K562 (cell line): ENCODE data around the gene CRIM1. TPM values are rescaled to one million over a fixed set of nuclear protein-coding genes. Genes with fewer than 3 reads are reported as not detected.

Source experiments
- ATAC-seq: fragments of 200-7000 bp; cut with Tn5 transposase; 3 replicates; pipeline ENCODE4 v1.9.1; 2020; ENCODE audit warnings: moderate library complexity
- BruUV-seq: library from RNA; stranded (reverse); fragments of 400-500 nt; replicated peaks from 2 replicates; lab custom pipeline; 2021; lab: Mats Ljungman, UMichigan
- CTCF ChIA-PET: fragments of 300-600 bp; formaldehyde crosslinking; extraction: SDS; loops from one replicate; lab custom pipeline; 2021; ENCODE audit warnings: low intra/inter-chr PET ratio; lab: Yijun Ruan, JAX
- POLR2A ChIA-PET: fragments of 300-600, 350-650 bp; sonication (Branson Sonifier 250); formaldehyde crosslinking; extraction: SDS; loops from one replicate; lab custom pipeline; 2021; ENCODE audit warnings: antibody characterized with exemption, inconsistent platforms; lab: Yijun Ruan, JAX
- DNase-seq, 4 experiments: peaks; one replicate each; pipeline versions ENCODE4 v3.0.0 to v3.0.0-alpha.2; 2011 to 2018; ENCODE audit warnings: low spot score in 3 of 4, mixed read lengths in 3 of 4; ENCODE audit errors: extremely low read depth in 1 of 4
- FAIRE-seq: peaks from 2 replicates; lab custom pipeline; 2011; peaks lifted over from hg19 to GRCh38; lab: Jason Lieb, UNC
- H2AFZ ChIP-seq: 2 replicates; pipeline ENCODE4 v1.6.0; 2011; ENCODE audit warnings: low read depth, low read length, control low read depth, inconsistent platforms
- H3K27ac ChIP-seq: fragments of 200-600 bp; 3 replicates; pipeline ENCODE4 v1.8.0; 2011; ENCODE audit warnings: low read depth, mild to moderate bottlenecking, control low read depth, inconsistent platforms, low read length, moderate library complexity, mixed read lengths; ENCODE audit errors: extremely low read depth
- H3K27me3 ChIP-seq, 2 experiments: fragments of 300-600 bp in 1 of 2; 2 replicates in 1 of 2; 3 replicates in 1 of 2; pipeline versions ENCODE4 v1.6.0 to v1.8.0; 2011; ENCODE audit warnings: inconsistent platforms in 2 of 2, low read length in 2 of 2, mild to moderate bottlenecking in 1 of 2, mixed read lengths in 1 of 2, moderate library complexity in 1 of 2; ENCODE audit not compliant: control insufficient read depth in 2 of 2, insufficient read depth in 2 of 2
- H3K36me3 ChIP-seq: fragments of 300-600 bp; 3 replicates; pipeline ENCODE4 v1.8.0; 2011; ENCODE audit warnings: mild to moderate bottlenecking, low read length, inconsistent platforms; ENCODE audit not compliant: control insufficient read depth, insufficient read depth
- H3K4me1 ChIP-seq, 2 experiments: fragments of 200-600 bp in 1 of 2; replicated peaks in 1 of 2; 2 replicates in 1 of 2; 3 replicates in 1 of 2; pipeline versions ENCODE4 v1.5.1 to v1.8.0; 2011; ENCODE audit warnings: inconsistent platforms in 2 of 2, low read length in 2 of 2, mild to moderate bottlenecking in 1 of 2, mixed read lengths in 1 of 2, moderate library complexity in 1 of 2; ENCODE audit not compliant: control insufficient read depth in 2 of 2, insufficient read depth in 2 of 2
- H3K4me2 ChIP-seq: 2 replicates; pipeline ENCODE4 v1.6.1; 2011; ENCODE audit warnings: low read length, control low read depth, inconsistent platforms, mixed read lengths; ENCODE audit not compliant: insufficient read depth
- H3K4me3 ChIP-seq: fragments of 200-600 bp; sonication (generic), shearing (Covaris generic); 2 replicates; pipeline ENCODE4 v1.5.1; 2016; ENCODE audit warnings: control low read depth, inconsistent platforms
- H3K79me2 ChIP-seq: fragments of 200-600 bp; 3 replicates; pipeline ENCODE4 v1.8.0; 2011; ENCODE audit warnings: low read length, inconsistent platforms; ENCODE audit not compliant: control insufficient read depth, insufficient read depth
- H3K9ac ChIP-seq, 2 experiments: 2 replicates each; pipeline versions ENCODE4 v1.6.0 to v1.6.1; 2011; ENCODE audit warnings: low read depth in 2 of 2, low read length in 2 of 2, control low read depth in 1 of 2, inconsistent platforms in 1 of 2, mild to moderate bottlenecking in 1 of 2, mixed read lengths in 1 of 2; ENCODE audit not compliant: insufficient read depth in 1 of 2
- H3K9me1 ChIP-seq: one replicate; pipeline ENCODE4 v1.6.0; 2011; ENCODE audit warnings: inconsistent platforms, mild to moderate bottlenecking, low read length, moderate library complexity; ENCODE audit not compliant: control insufficient read depth, insufficient read depth
- H3K9me3 ChIP-seq: replicated peaks from 2 replicates; pipeline ENCODE4 v1.5.1; 2011; ENCODE audit warnings: low read depth, low read length, inconsistent platforms; ENCODE audit not compliant: control insufficient read depth, insufficient read depth
- H4K20me1 ChIP-seq: replicated peaks from 2 replicates; pipeline ENCODE4 v1.6.1; 2011; ENCODE audit warnings: low read length, inconsistent platforms, mixed read lengths; ENCODE audit not compliant: control insufficient read depth, insufficient read depth
- ATF6 ChIP-seq: sonication (generic); formaldehyde crosslinking; IDR thresholded peaks from 2 replicates; pipeline ENCODE4 v1.4.0; 2020; ENCODE audit warnings: mild to moderate bottlenecking, missing genetic modification reagents
- CREB1 ChIP-seq, 2 experiments: sonication (generic) in 1 of 2; formaldehyde crosslinking in 1 of 2; IDR thresholded peaks; 2 replicates each; pipeline versions ENCODE4 v1.6.1 to v1.8.0; 2012 to 2022; ENCODE audit warnings: inconsistent platforms in 1 of 2, mild to moderate bottlenecking in 1 of 2, missing genetic modification reagents in 1 of 2, moderate library complexity in 1 of 2
- POLR2B ChIP-seq: fragments of 450-650 bp; IDR thresholded peaks from 2 replicates; pipeline ENCODE4 v1.6.1; 2018; ENCODE audit warnings: low read depth; ENCODE audit not compliant: partially characterized antibody
- SAP30 ChIP-seq: fragments of 200-600 bp; sonication (generic); IDR thresholded peaks from 2 replicates; pipeline ENCODE4 v1.6.1; 2012; ENCODE audit warnings: borderline replicate concordance, low read depth, mild to moderate bottlenecking, moderate library complexity, low read length, control low read depth, inconsistent platforms; ENCODE audit not compliant: insufficient read depth, poor library complexity, severe bottlenecking
- SP1 ChIP-seq: sonication (generic); formaldehyde crosslinking; IDR thresholded peaks from 2 replicates; pipeline ENCODE4 v1.8.1; 2022; ENCODE audit warnings: mild to moderate bottlenecking, missing genetic modification reagents
- ZKSCAN1 ChIP-seq: fragments of 150-350 bp; IDR thresholded peaks from 2 replicates; pipeline ENCODE4 v1.6.1; 2016; ENCODE audit warnings: low read depth, low read length
- WGBS: fragments of 100-300 bp; shearing (Covaris generic); methylation state at CpG from one replicate; pipeline ENCODE4 v1.1.6; 2016; ENCODE audit warnings: low coverage, mixed read lengths; ENCODE audit not compliant: insufficient coverage; ENCODE audit errors: missing lambda C conversion rate; 5-methylcytosine and 5-hydroxymethylcytosine counted together
- in situ Hi-C: fragments of 300-500 bp; cut with MboI; formaldehyde crosslinking; loops from 4 replicates; pipeline ENCODE4 v1.15.0; 2018; ENCODE audit warnings: inconsistent platforms, mixed read lengths
- intact Hi-C: fragments of 100-400 bp; cut with micrococcal nuclease; formaldehyde crosslinking; loops from 2 replicates; pipeline ENCODE4 v1.14.2; 2022
- polyA plus RNA-seq, 8 experiments: library from polyadenylated mRNA; depleted of rRNA in 4 of 8; stranded (reverse) in 5 of 8; unstranded in 3 of 8; fragments of >200 nt; fragmentation: Nextera tagmentation in 2 of 8; fragmentation: Illumina TruSeq in 1 of 8; extraction: Ambion mirVana in 2 of 8; extraction: Trizol in 1 of 8; gene quantifications; 2 replicates each; pipeline versions ENCODE4 v1.2.1 to v1.2.3, GENCODE V29; 2011 to 2014; ENCODE audit warnings: inconsistent platforms in 1 of 8, missing spikeins in 1 of 8
- total RNA-seq, 7 experiments: library from RNA; depleted of rRNA in 6 of 7; stranded (reverse); fragments of >200 nt in 6 of 7; fragmentation: Illumina TruSeq in 2 of 7; extraction: Trizol in 2 of 7; gene quantifications; 2 replicates each; pipeline versions ENCODE4 v1.2.1 to v1.2.3, GENCODE V29; 2011 to 2021; ENCODE audit warnings: low replicate concordance in 1 of 7
- TF ChIP-seq, protein P1 (sequence below): sonication (generic); formaldehyde crosslinking; IDR thresholded peaks from 2 replicates; pipeline ENCODE4 v1.9.0; 2022; ENCODE audit warnings: mild to moderate bottlenecking, missing genetic modification reagents
- TF ChIP-seq, protein P2 (sequence below): fragments of 200-800 bp; sonication (Bioruptor generic); IDR thresholded peaks from 2 replicates; pipeline ENCODE4 v1.6.1; 2017; ENCODE audit warnings: missing genetic modification characterization, missing compliant biosample characterization

The CRIM1 gene
- total and polyA plus RNA-seq, 9 of the 15 experiments (the other 6 are each of a cell fraction or from before 2014, with no cell fraction given), result 0.01 to 0.36 (median 0.06) TPM; not detected in 1

GRCh38 chr2:36597003-36597531, 241.5 kb downstream of the CRIM1 start:
- H3K4me3 ChIP-seq, result peak overlapping the region; percentile 85
- H2AFZ ChIP-seq, result peak overlapping the region; percentile 95
- H4K20me1 ChIP-seq, result no peaks in the 10 kb centered on the region
- ATAC-seq, result peak; percentile 1; the same call in 1 of the 3 replicates
- in situ Hi-C loops, result no loop called here
- ChIA-PET POLR2A (interaction anchor here (1.1 kb wide), 1 partner anchor 21 kb away, joined by 3 read pairs; no protein-coding TSS in a partner anchor), CTCF (no interaction called here)
- no peaks in the 10 kb centered on the region for H3K9me1 ChIP-seq
- BruUV-seq, result TSS peak; percentile 54
- peak overlapping the region; percentile 77 to 95 for H3K9ac ChIP-seq
- 16% methylated on average over 19 of the region's 19 CpGs for WGBS
- FAIRE-seq, result peak; percentile 62
- no peaks in the 10 kb centered on the region for H3K27me3 ChIP-seq
- H3K9me3 ChIP-seq, result no peaks in the 10 kb centered on the region
- peaks cover 29% of the 10 kb centered on the region for H3K79me2 ChIP-seq
- H3K27ac ChIP-seq, result peak overlapping the region; percentile 77
- peak overlapping the region; percentile 96 for H3K4me2 ChIP-seq
- no peak for DNase-seq
- intact Hi-C loops, result no loop called here
- peaks cover 4 to 10% of the 10 kb centered on the region in 2 experiments; a peak in 4 of 5 replicates for H3K4me1 ChIP-seq
- H3K36me3 ChIP-seq, result peaks cover 5% of the 10 kb centered on the region; the same call in 2 of the 3 replicates
- TF ChIP-seq SAP30 (peak; percentile 90), POLR2B (no peak), CREB1 (IDR thresholded peaks at IDR 0.05) (no peak), CREB1 (CRISPR knock-in tag; IDR thresholded peaks at IDR 0.05) (no peak), SP1 (CRISPR knock-in tag) (peak; percentile 29; the same call in 1 of the 2 replicates), ATF6 (no peak), ZKSCAN1 (no peak)
- TF ChIP-seq, protein P1, sequence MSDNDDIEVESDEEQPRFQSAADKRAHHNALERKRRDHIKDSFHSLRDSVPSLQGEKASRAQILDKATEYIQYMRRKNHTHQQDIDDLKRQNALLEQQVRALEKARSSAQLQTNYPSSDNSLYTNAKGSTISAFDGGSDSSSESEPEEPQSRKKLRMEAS (CRISPR knock-in tag), result 0 out of 2 replicates have a peak, but pooled peaks have one; percentile 87
- TF ChIP-seq, protein P2, sequence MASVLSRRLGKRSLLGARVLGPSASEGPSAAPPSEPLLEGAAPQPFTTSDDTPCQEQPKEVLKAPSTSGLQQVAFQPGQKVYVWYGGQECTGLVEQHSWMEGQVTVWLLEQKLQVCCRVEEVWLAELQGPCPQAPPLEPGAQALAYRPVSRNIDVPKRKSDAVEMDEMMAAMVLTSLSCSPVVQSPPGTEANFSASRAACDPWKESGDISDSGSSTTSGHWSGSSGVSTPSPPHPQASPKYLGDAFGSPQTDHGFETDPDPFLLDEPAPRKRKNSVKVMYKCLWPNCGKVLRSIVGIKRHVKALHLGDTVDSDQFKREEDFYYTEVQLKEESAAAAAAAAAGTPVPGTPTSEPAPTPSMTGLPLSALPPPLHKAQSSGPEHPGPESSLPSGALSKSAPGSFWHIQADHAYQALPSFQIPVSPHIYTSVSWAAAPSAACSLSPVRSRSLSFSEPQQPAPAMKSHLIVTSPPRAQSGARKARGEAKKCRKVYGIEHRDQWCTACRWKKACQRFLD (CRISPR knock-in tag), result no peak
